Measurements from ENCODE around the gene RUNX3.

- TF ChIP-seq POLR2AphosphoS5 (IDR thresholded peaks at IDR 0.05) (no peak), EP300 (IDR thresholded peaks at IDR 0.05) (no peak)
Observed at GRCh38 chr1:24866211-24867083, 63.6 kb downstream of the RUNX3 start.

Data from upper lobe of left lung (tissue), 4 donors.